ENCODE measurements around the gene PNPLA8. TPM values are rescaled to one million over a fixed set of nuclear protein-coding genes. Genes with fewer than 3 reads are reported as not detected.

Gene PNPLA8, protein sequence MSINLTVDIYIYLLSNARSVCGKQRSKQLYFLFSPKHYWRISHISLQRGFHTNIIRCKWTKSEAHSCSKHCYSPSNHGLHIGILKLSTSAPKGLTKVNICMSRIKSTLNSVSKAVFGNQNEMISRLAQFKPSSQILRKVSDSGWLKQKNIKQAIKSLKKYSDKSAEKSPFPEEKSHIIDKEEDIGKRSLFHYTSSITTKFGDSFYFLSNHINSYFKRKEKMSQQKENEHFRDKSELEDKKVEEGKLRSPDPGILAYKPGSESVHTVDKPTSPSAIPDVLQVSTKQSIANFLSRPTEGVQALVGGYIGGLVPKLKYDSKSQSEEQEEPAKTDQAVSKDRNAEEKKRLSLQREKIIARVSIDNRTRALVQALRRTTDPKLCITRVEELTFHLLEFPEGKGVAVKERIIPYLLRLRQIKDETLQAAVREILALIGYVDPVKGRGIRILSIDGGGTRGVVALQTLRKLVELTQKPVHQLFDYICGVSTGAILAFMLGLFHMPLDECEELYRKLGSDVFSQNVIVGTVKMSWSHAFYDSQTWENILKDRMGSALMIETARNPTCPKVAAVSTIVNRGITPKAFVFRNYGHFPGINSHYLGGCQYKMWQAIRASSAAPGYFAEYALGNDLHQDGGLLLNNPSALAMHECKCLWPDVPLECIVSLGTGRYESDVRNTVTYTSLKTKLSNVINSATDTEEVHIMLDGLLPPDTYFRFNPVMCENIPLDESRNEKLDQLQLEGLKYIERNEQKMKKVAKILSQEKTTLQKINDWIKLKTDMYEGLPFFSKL
- total RNA-seq: 10 to 100 TPM; 29.7 to 30.3 TPM
- 10 to 100 TPM; 14.7 to 16.3 TPM for polyA plus RNA-seq

DNA sequence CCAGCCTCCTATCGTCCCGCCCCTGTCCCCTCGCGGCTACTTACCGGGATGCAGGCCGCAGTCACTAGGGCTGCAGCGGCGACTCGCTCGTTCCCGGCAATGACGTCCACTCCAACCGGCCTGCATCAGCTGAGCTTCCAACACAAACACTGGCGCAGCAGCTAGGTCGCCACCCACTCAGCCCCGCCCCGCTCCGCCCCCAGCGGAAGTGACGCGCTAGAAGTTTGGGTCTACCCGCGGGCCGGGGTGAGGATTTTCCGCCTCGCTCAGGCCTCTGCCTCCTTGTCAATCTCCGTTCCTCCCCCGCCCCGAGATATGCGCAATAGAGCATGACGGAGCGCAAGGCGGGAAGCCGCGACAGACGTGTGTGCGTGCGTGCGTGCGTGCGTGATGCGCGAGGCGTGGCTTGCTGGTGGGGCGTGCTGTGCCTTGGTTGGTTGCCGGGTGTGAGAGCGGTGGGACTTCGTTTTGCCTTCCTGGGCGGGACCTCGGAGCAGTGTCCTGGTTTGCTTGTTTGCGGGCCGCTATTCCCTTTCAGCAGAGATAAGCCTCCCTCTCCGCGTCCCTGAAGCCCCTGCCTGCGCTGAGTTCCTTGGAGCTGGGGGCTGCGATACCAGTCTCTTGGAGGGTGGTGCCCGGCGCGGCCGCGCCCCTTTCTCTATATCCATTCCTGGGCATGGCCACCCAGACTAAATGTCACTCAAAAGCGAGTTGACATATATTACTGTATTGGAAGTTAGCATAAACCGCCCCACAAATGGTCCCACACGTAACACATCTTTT is at the start of gene PNPLA8:
Gene PNPLA8 (minus strand): TSS at position 151 of the 783 bp plus-strand sequence. CDS start 10,644 bp downstream, outside the sequence.
- H3K9ac ChIP-seq (ENCODE audit: low read depth in 1 of 2, low read length in 2 of 2): peak within 1 kb of the TSS; percentile 93 to 99
- WGBS: under 1% methylated on average over 64 of the region's 64 CpGs
- no peaks in the 10 kb centered on the region for H3K27me3 ChIP-seq (ENCODE audit: control insufficient read depth in 4 of 4, insufficient read depth in 4 of 4, low read length in 3 of 4)
- no peaks in the 10 kb centered on the region for H3K9me3 ChIP-seq (ENCODE audit: control insufficient read depth in 4 of 4, low read length in 3 of 4)
- peak; percentile 100 for DNase-seq (ENCODE audit: low spot score)
- H3K4me1 ChIP-seq (ENCODE audit: control insufficient read depth in 4 of 4, insufficient read depth in 4 of 4, low read length in 3 of 4): peaks cover 3 to 27% (median 14%) of the 10 kb centered on the region in 4 donors
- H3K27ac ChIP-seq (ENCODE audit: low read depth in 1 of 2, low read length in 2 of 2): peak within 1 kb of the TSS; percentile 97 to 100
- H3K4me3 ChIP-seq (ENCODE audit: low read depth in 1 of 3, low read length in 3 of 3): peak within 1 kb of the TSS; percentile 61 to 97 (median 82)
- H3K36me3 ChIP-seq (ENCODE audit: control insufficient read depth in 4 of 4, insufficient read depth in 3 of 4, low read depth in 1 of 4, low read length in 3 of 4): no peaks in the 10 kb centered on the region
- TF ChIP-seq, protein P1, sequence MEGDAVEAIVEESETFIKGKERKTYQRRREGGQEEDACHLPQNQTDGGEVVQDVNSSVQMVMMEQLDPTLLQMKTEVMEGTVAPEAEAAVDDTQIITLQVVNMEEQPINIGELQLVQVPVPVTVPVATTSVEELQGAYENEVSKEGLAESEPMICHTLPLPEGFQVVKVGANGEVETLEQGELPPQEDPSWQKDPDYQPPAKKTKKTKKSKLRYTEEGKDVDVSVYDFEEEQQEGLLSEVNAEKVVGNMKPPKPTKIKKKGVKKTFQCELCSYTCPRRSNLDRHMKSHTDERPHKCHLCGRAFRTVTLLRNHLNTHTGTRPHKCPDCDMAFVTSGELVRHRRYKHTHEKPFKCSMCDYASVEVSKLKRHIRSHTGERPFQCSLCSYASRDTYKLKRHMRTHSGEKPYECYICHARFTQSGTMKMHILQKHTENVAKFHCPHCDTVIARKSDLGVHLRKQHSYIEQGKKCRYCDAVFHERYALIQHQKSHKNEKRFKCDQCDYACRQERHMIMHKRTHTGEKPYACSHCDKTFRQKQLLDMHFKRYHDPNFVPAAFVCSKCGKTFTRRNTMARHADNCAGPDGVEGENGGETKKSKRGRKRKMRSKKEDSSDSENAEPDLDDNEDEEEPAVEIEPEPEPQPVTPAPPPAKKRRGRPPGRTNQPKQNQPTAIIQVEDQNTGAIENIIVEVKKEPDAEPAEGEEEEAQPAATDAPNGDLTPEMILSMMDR (IDR thresholded peaks at IDR 0.05; ENCODE audit: low read depth, low read length, missing input control): no peak
- TF ChIP-seq EGR1 (IDR thresholded peaks at IDR 0.05; ENCODE audit: low read depth in 2 of 2) (peak; percentile 93 to 95), GABPA (IDR thresholded peaks at IDR 0.05 in 1 of 2, conservative IDR thresholded peaks at IDR 0.05 in 1 of 2) (peak; percentile 84 to 96), TAF1 (conservative IDR thresholded peaks at IDR 0.05) (peak; percentile 63), HNF4G (IDR thresholded peaks at IDR 0.05) (no peak), FOXA1 (IDR thresholded peaks at IDR 0.05) (peak; percentile 80), FOXA2 (IDR thresholded peaks at IDR 0.05) (peak; percentile 28), SP1 (IDR thresholded peaks at IDR 0.05) (peak; percentile 84), NR2F2 (IDR thresholded peaks at IDR 0.05) (peak; percentile 73), RXRA (IDR thresholded peaks at IDR 0.05) (peak in 1 of 2 donors; percentile 58), RAD21 (IDR thresholded peaks at IDR 0.05) (no peak), HNF4A (conservative IDR thresholded peaks at IDR 0.05) (no peak), YY1 (IDR thresholded peaks at IDR 0.05) (peak; percentile 85)
- TF ChIP-seq, protein P2, sequence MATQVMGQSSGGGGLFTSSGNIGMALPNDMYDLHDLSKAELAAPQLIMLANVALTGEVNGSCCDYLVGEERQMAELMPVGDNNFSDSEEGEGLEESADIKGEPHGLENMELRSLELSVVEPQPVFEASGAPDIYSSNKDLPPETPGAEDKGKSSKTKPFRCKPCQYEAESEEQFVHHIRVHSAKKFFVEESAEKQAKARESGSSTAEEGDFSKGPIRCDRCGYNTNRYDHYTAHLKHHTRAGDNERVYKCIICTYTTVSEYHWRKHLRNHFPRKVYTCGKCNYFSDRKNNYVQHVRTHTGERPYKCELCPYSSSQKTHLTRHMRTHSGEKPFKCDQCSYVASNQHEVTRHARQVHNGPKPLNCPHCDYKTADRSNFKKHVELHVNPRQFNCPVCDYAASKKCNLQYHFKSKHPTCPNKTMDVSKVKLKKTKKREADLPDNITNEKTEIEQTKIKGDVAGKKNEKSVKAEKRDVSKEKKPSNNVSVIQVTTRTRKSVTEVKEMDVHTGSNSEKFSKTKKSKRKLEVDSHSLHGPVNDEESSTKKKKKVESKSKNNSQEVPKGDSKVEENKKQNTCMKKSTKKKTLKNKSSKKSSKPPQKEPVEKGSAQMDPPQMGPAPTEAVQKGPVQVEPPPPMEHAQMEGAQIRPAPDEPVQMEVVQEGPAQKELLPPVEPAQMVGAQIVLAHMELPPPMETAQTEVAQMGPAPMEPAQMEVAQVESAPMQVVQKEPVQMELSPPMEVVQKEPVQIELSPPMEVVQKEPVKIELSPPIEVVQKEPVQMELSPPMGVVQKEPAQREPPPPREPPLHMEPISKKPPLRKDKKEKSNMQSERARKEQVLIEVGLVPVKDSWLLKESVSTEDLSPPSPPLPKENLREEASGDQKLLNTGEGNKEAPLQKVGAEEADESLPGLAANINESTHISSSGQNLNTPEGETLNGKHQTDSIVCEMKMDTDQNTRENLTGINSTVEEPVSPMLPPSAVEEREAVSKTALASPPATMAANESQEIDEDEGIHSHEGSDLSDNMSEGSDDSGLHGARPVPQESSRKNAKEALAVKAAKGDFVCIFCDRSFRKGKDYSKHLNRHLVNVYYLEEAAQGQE (IDR thresholded peaks at IDR 0.05): peak; percentile 90
- TF ChIP-seq, protein P3, sequence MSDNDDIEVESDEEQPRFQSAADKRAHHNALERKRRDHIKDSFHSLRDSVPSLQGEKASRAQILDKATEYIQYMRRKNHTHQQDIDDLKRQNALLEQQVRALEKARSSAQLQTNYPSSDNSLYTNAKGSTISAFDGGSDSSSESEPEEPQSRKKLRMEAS (IDR thresholded peaks at IDR 0.05): peak; percentile 81
- TF ChIP-seq, protein P4, sequence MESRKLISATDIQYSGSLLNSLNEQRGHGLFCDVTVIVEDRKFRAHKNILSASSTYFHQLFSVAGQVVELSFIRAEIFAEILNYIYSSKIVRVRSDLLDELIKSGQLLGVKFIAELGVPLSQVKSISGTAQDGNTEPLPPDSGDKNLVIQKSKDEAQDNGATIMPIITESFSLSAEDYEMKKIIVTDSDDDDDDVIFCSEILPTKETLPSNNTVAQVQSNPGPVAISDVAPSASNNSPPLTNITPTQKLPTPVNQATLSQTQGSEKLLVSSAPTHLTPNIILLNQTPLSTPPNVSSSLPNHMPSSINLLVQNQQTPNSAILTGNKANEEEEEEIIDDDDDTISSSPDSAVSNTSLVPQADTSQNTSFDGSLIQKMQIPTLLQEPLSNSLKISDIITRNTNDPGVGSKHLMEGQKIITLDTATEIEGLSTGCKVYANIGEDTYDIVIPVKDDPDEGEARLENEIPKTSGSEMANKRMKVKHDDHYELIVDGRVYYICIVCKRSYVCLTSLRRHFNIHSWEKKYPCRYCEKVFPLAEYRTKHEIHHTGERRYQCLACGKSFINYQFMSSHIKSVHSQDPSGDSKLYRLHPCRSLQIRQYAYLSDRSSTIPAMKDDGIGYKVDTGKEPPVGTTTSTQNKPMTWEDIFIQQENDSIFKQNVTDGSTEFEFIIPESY (IDR thresholded peaks at IDR 0.05): peak; percentile 56
- TF ChIP-seq, protein P5, sequence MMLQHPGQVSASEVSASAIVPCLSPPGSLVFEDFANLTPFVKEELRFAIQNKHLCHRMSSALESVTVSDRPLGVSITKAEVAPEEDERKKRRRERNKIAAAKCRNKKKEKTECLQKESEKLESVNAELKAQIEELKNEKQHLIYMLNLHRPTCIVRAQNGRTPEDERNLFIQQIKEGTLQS (IDR thresholded peaks at IDR 0.05): peak; percentile 57
